A549 (cell line): ENCODE measurements around the gene PRELP.

Experiments used
- CTCF ChIP-seq: fragments of >200 bp; sonication (Bioruptor Twin); formaldehyde crosslinking; IDR thresholded peaks from 3 replicates; pipeline ENCODE4 v1.5.1; 2016
- ESRRA ChIP-seq: fragments of 150-350 bp; IDR thresholded peaks from 2 replicates; pipeline ENCODE4 v1.6.1; 2014; ENCODE audit warnings: mild to moderate bottlenecking, low read length, borderline replicate concordance
- FOSL2 ChIP-seq, 2 experiments: fragments of 450-650 bp in 1 of 2; fragments of >200 bp in 1 of 2; sonication (Bioruptor Twin) in 1 of 2; formaldehyde crosslinking; IDR thresholded peaks; 2 replicates each; pipeline versions ENCODE4 v1.5.0 to v1.6.1; 2016 to 2020; ENCODE audit warnings: mild to moderate bottlenecking in 1 of 2, moderate library complexity in 1 of 2
- HEYL ChIP-seq: fragments of 250-450 bp; sonication (Bioruptor Pico); IDR thresholded peaks from 2 replicates; pipeline ENCODE4 v1.8.0; 2021; ENCODE audit warnings: mild to moderate bottlenecking, moderate library complexity
- JUN ChIP-seq, 2 experiments: fragments of >200 bp; sonication (Bioruptor Twin); formaldehyde crosslinking; IDR thresholded peaks; 2 replicates in 1 of 2; 3 replicates in 1 of 2; pipeline ENCODE4 v1.6.1; 2016 to 2017
- KDM1A ChIP-seq: fragments of 200-600 bp; sonication (generic); IDR thresholded peaks from 2 replicates; pipeline ENCODE4 v1.6.1; 2016; ENCODE audit warnings: low read depth, mild to moderate bottlenecking
- POLR2A ChIP-seq: IDR thresholded peaks from 2 replicates; pipeline ENCODE4 v1.6.1; 2012; ENCODE audit warnings: mild to moderate bottlenecking, low read length
- RFX5 ChIP-seq: fragments of 450-650 bp; IDR thresholded peaks from 2 replicates; pipeline ENCODE4 v1.7.1; 2014; ENCODE audit warnings: antibody characterized with exemption, mild to moderate bottlenecking, moderate library complexity
- SMC3 ChIP-seq: fragments of >200 bp; sonication (Bioruptor Twin); formaldehyde crosslinking; IDR thresholded peaks from 3 replicates; pipeline ENCODE4 v1.6.1; 2018; ENCODE audit warnings: inconsistent platforms
- SREBF2 ChIP-seq: fragments of 450-650 bp; IDR thresholded peaks from 2 replicates; pipeline ENCODE4 v1.6.1; 2014; ENCODE audit warnings: mild to moderate bottlenecking, moderate library complexity
- TFCP2L1 ChIP-seq: fragments of 250-450 bp; sonication (Bioruptor Pico); IDR thresholded peaks from 2 replicates; pipeline ENCODE4 v1.5.0; 2021; ENCODE audit warnings: mild to moderate bottlenecking
- TF ChIP-seq, protein P1 (sequence below): IDR thresholded peaks from 2 replicates; pipeline ENCODE4 v1.6.1; 2012
- TF ChIP-seq, protein P2 (sequence below): IDR thresholded peaks from 2 replicates; pipeline ENCODE4 v1.6.1; 2012

- TF ChIP-seq, protein P1, sequence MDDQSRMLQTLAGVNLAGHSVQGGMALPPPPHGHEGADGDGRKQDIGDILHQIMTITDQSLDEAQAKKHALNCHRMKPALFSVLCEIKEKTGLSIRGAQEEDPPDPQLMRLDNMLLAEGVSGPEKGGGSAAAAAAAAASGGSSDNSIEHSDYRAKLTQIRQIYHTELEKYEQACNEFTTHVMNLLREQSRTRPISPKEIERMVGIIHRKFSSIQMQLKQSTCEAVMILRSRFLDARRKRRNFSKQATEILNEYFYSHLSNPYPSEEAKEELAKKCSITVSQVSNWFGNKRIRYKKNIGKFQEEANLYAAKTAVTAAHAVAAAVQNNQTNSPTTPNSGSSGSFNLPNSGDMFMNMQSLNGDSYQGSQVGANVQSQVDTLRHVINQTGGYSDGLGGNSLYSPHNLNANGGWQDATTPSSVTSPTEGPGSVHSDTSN = no peak
- TF ChIP-seq POLR2A (no peak), KDM1A (no peak), SREBF2 (no peak), CTCF (no peak), RFX5 (no peak), ESRRA (no peak), SMC3 (no peak), HEYL (no peak), JUN (IDR thresholded peaks at IDR 0.05) (no peak), FOSL2 (IDR thresholded peaks at IDR 0.05) (no peak), FOSL2 (CRISPR knock-in tag; IDR thresholded peaks at IDR 0.05) (no peak), TFCP2L1 (no peak)
- TF ChIP-seq, protein P2, sequence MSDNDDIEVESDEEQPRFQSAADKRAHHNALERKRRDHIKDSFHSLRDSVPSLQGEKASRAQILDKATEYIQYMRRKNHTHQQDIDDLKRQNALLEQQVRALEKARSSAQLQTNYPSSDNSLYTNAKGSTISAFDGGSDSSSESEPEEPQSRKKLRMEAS = no peak
Observed at GRCh38 chr1:203435615-203436014, 40.0 kb upstream of the PRELP start.
